Gastrocnemius medialis (tissue), 4 donors: ENCODE data around the gene GLYR1.

Experiments
- CTCF ChIP-seq, 5 experiments: fragments of 450-650 bp in 3 of 5; fragments of 200-600 bp in 2 of 5; sonication (generic) in 2 of 5; IDR thresholded peaks in 4 of 5; conservative IDR thresholded peaks in 1 of 5; 1 replicate in 4 of 5; 2 replicates in 1 of 5; pipeline ENCODE4 v1.5.1; 2016 to 2019; ENCODE audit warnings: antibody characterized with exemption in 5 of 5, mild to moderate bottlenecking in 3 of 5, moderate library complexity in 3 of 5
- POLR2A ChIP-seq, 2 donors: fragments of 450-650 bp; IDR thresholded peaks; one replicate each; pipeline ENCODE4 v1.6.1; 2017; ENCODE audit warnings: antibody characterized with exemption in 2 of 2, mild to moderate bottlenecking in 2 of 2, moderate library complexity in 2 of 2

GRCh38 chr16:4811242-4811641 lies 35.8 kb downstream of the GLYR1 start:
- TF ChIP-seq CTCF (IDR thresholded peaks at IDR 0.05 in 4 of 5, conservative IDR thresholded peaks at IDR 0.05 in 1 of 5) (no peak), POLR2A (IDR thresholded peaks at IDR 0.05) (no peak)
